Mesenchymal stem cell (in vitro differentiated cells and primary cell): ENCODE measurements around the gene CUL5.
A peak's percentile ranks its signal among the peaks of the same experiment; 100 is the strongest.

ENCODE experiments used
- DNase-seq: peaks from one replicate; pipeline ENCODE4 v3.0.0-alpha.2; 2013
- H2AFZ ChIP-seq: one replicate; pipeline ENCODE4 v1.6.1; 2013; ENCODE audit warnings: low read depth, mild to moderate bottlenecking, control low read depth, inconsistent platforms, low read length, moderate library complexity
- H2AK5ac ChIP-seq: 2 replicates; pipeline ENCODE4 v1.6.1; 2013; ENCODE audit warnings: low read length, moderate library complexity, mild to moderate bottlenecking, inconsistent platforms; ENCODE audit not compliant: severe bottlenecking
- H2BK120ac ChIP-seq: one replicate; pipeline ENCODE4 v1.6.1; 2013; ENCODE audit warnings: low read depth, mild to moderate bottlenecking, inconsistent platforms, low read length, moderate library complexity
- H2BK12ac ChIP-seq, 2 experiments: one replicate each; pipeline ENCODE4 v1.6.1; 2013; ENCODE audit warnings: inconsistent platforms in 2 of 2, low read length in 2 of 2, mild to moderate bottlenecking in 2 of 2, moderate library complexity in 2 of 2, control low read depth in 1 of 2
- H2BK15ac ChIP-seq: one replicate; pipeline ENCODE4 v1.6.1; 2013; ENCODE audit warnings: mild to moderate bottlenecking, low read depth, inconsistent platforms; ENCODE audit not compliant: poor library complexity, severe bottlenecking
- H2BK5ac ChIP-seq: 2 replicates; pipeline ENCODE4 v1.6.1; 2013; ENCODE audit warnings: low read depth, mild to moderate bottlenecking, low read length, control low read depth, inconsistent platforms; ENCODE audit not compliant: poor library complexity, severe bottlenecking
- H3K14ac ChIP-seq, 2 experiments: one replicate each; pipeline ENCODE4 v1.6.1; 2013; ENCODE audit warnings: inconsistent platforms in 2 of 2, low read length in 2 of 2, control low read depth in 1 of 2, mild to moderate bottlenecking in 1 of 2, moderate library complexity in 1 of 2
- H3K18ac ChIP-seq, 2 experiments: one replicate each; pipeline ENCODE4 v1.6.1; 2013; ENCODE audit warnings: inconsistent platforms in 2 of 2, low read length in 2 of 2, control low read depth in 1 of 2, low read depth in 1 of 2, mild to moderate bottlenecking in 1 of 2
- H3K23ac ChIP-seq, 2 experiments: one replicate each; pipeline ENCODE4 v1.6.1; 2013; ENCODE audit warnings: inconsistent platforms in 2 of 2, low read length in 2 of 2, mild to moderate bottlenecking in 2 of 2, moderate library complexity in 2 of 2, control low read depth in 1 of 2
- H3K27ac ChIP-seq: 2 replicates; pipeline ENCODE4 v1.5.1; 2013; ENCODE audit warnings: mild to moderate bottlenecking, moderate library complexity, low read length, control low read depth, inconsistent platforms; ENCODE audit not compliant: poor library complexity, severe bottlenecking
- H3K27me3 ChIP-seq, 2 experiments: 2 replicates each; pipeline versions ENCODE4 v1.6.1 to v1.7.0; 2013; ENCODE audit warnings: low read length in 2 of 2, mild to moderate bottlenecking in 2 of 2, moderate library complexity in 2 of 2, control low read depth in 1 of 2, inconsistent platforms in 1 of 2; ENCODE audit not compliant: control insufficient read depth in 1 of 2, insufficient read depth in 1 of 2
- H3K36me3 ChIP-seq, 2 experiments: 2 replicates each; pipeline versions ENCODE4 v1.6.1 to v1.7.0; 2013; ENCODE audit warnings: low read length in 2 of 2, control low read depth in 1 of 2, inconsistent platforms in 1 of 2, low read depth in 1 of 2, mild to moderate bottlenecking in 1 of 2; ENCODE audit not compliant: insufficient read depth in 2 of 2, control insufficient read depth in 1 of 2
- H3K4ac ChIP-seq, 2 experiments: one replicate each; pipeline ENCODE4 v1.6.1; 2013; ENCODE audit warnings: inconsistent platforms in 2 of 2, low read length in 2 of 2, mild to moderate bottlenecking in 2 of 2, moderate library complexity in 2 of 2, control low read depth in 1 of 2, low read depth in 1 of 2
- H3K4me1 ChIP-seq: 2 replicates; pipeline ENCODE4 v1.6.1; 2013; ENCODE audit warnings: low read depth, low read length, control low read depth; ENCODE audit not compliant: control insufficient read depth, insufficient read depth
- H3K4me2 ChIP-seq: 2 replicates; pipeline ENCODE4 v1.6.1; 2013; ENCODE audit warnings: low read length, mild to moderate bottlenecking, inconsistent platforms; ENCODE audit not compliant: poor library complexity, severe bottlenecking
- H3K4me3 ChIP-seq, 2 experiments: 2 replicates each; pipeline versions ENCODE4 v1.5.1 to v1.7.0; 2013; ENCODE audit warnings: low read length in 2 of 2, mild to moderate bottlenecking in 2 of 2, control low read depth in 1 of 2, low read depth in 1 of 2; ENCODE audit not compliant: insufficient read depth in 1 of 2
- H3K79me1 ChIP-seq: replicated peaks from 2 replicates; pipeline ENCODE4 v1.6.1; 2013; ENCODE audit warnings: mild to moderate bottlenecking, control low read depth, low read length, inconsistent platforms; ENCODE audit not compliant: poor library complexity, severe bottlenecking
- H3K9ac ChIP-seq: 2 replicates; pipeline ENCODE4 v1.7.0; 2013; ENCODE audit warnings: mild to moderate bottlenecking, low read length, moderate library complexity
- H3K9me3 ChIP-seq: 2 replicates; pipeline ENCODE4 v1.7.0; 2013; ENCODE audit warnings: mild to moderate bottlenecking, low read length; ENCODE audit not compliant: control insufficient read depth
- H4K8ac ChIP-seq: one replicate; pipeline ENCODE4 v1.6.1; 2013; ENCODE audit warnings: inconsistent platforms, mild to moderate bottlenecking, low read length, moderate library complexity
- H4K91ac ChIP-seq: one replicate; pipeline ENCODE4 v1.6.1; 2013; ENCODE audit warnings: mild to moderate bottlenecking, low read length, inconsistent platforms
- WGBS: methylation state at CpG from one replicate; pipeline ENCODE4 v1.1.7; 2013; ENCODE audit warnings: mixed read lengths; 5-methylcytosine and 5-hydroxymethylcytosine counted together

Gene CUL5

GRCh38 chr11:108002476-108002875, 6.2 kb upstream of the CUL5 start:
- no peaks in the 10 kb centered on the region for H3K9me3 ChIP-seq
- no peak overlapping the region for H2BK120ac ChIP-seq
- no peak overlapping the region for H3K4ac ChIP-seq
- H3K9ac ChIP-seq, result no peak overlapping the region
- no peak for DNase-seq
- H4K91ac ChIP-seq, result no peak overlapping the region
- no peak overlapping the region for H4K8ac ChIP-seq
- no peak overlapping the region for H3K4me3 ChIP-seq
- WGBS, result 97% methylated on average over 3 of the region's 3 CpGs
- no peaks in the 10 kb centered on the region for H3K4me1 ChIP-seq
- H3K18ac ChIP-seq, result no peak overlapping the region
- no peak overlapping the region for H3K23ac ChIP-seq
- no peak overlapping the region for H3K14ac ChIP-seq
- no peaks in the 10 kb centered on the region for H3K79me1 ChIP-seq
- H2AFZ ChIP-seq, result no peak overlapping the region
- H3K27me3 ChIP-seq, result peaks cover 0 to 12% of the 10 kb centered on the region in 2 experiments
- no peak overlapping the region for H3K27ac ChIP-seq
- H3K4me2 ChIP-seq, result no peak overlapping the region
- H2BK5ac ChIP-seq, result no peak overlapping the region
- H2AK5ac ChIP-seq, result no peak overlapping the region
- no peak overlapping the region for H2BK15ac ChIP-seq
- H2BK12ac ChIP-seq, result no peak overlapping the region
- no peaks in the 10 kb centered on the region for H3K36me3 ChIP-seq

GRCh38 chr11:108003623-108004022, 5.1 kb upstream of the CUL5 start:
- no peaks in the 10 kb centered on the region for H3K9me3 ChIP-seq
- DNase-seq, result no peak
- H2BK5ac ChIP-seq, result no peak overlapping the region
- H2AFZ ChIP-seq, result no peak overlapping the region
- no peak overlapping the region for H3K14ac ChIP-seq
- no peak overlapping the region for H4K91ac ChIP-seq
- no peak overlapping the region for H3K9ac ChIP-seq
- no peak overlapping the region for H2BK12ac ChIP-seq
- H3K18ac ChIP-seq, result no peak overlapping the region
- no peak overlapping the region for H3K4ac ChIP-seq
- peaks cover 0 to 12% of the 10 kb centered on the region in 2 experiments for H3K27me3 ChIP-seq
- H2AK5ac ChIP-seq, result no peak overlapping the region
- H3K36me3 ChIP-seq, result no peaks in the 10 kb centered on the region
- WGBS, result 96% methylated on average over 5 of the region's 5 CpGs
- no peak overlapping the region for H3K4me2 ChIP-seq
- H2BK15ac ChIP-seq, result no peak overlapping the region
- no peak overlapping the region for H2BK120ac ChIP-seq
- H3K23ac ChIP-seq, result no peak overlapping the region
- H3K79me1 ChIP-seq, result no peaks in the 10 kb centered on the region
- H4K8ac ChIP-seq, result no peak overlapping the region
- H3K27ac ChIP-seq, result no peak overlapping the region
- no peaks in the 10 kb centered on the region for H3K4me1 ChIP-seq
- H3K4me3 ChIP-seq, result no peak overlapping the region

- Histone ChIP-seq H4K91ac (no peak overlapping the region), H2AFZ (no peak overlapping the region), H3K14ac (no peak overlapping the region), H3K4me2 (no peak overlapping the region), H3K4me1 (peaks cover 3% of the 10 kb centered on the region), H3K9me3 (no peaks in the 10 kb centered on the region), H4K8ac (no peak overlapping the region), H3K23ac (no peak overlapping the region), H3K36me3 (no peaks in the 10 kb centered on the region), H3K4me3 (no peak overlapping the region), H3K27me3 (no peaks in the 10 kb centered on the region), H2BK12ac (no peak overlapping the region), H2BK120ac (no peak overlapping the region), H2BK5ac (no peak overlapping the region), H3K79me1 (no peaks in the 10 kb centered on the region), H2BK15ac (no peak overlapping the region), H2AK5ac (no peak overlapping the region), H3K18ac (no peak overlapping the region), H3K4ac (no peak overlapping the region), H3K27ac (no peak overlapping the region), H3K9ac (peak overlapping the region; percentile 100)
- no peak for DNase-seq
- 99% methylated on average over 17 of the region's 18 CpGs for WGBS
These were observed 879 bp upstream of the CUL5 start for GRCh38 chr11:108007819-108008218.

- Histone ChIP-seq H3K9ac (peak overlapping the region; percentile 100), H2BK12ac (no peak overlapping the region), H2AK5ac (peak overlapping the region; percentile 61), H3K14ac (peak overlapping the region in 1 of 2 experiments; percentile 100), H3K79me1 (no peaks in the 10 kb centered on the region), H3K4me3 (peak overlapping the region; percentile 99), H3K36me3 (no peaks in the 10 kb centered on the region), H3K4ac (peak overlapping the region; percentile 92 to 100), H2BK15ac (no peak overlapping the region), H3K27ac (peak overlapping the region; percentile 90), H3K18ac (peak overlapping the region; percentile 96 to 99), H3K4me2 (peak overlapping the region; percentile 86), H2BK120ac (peak overlapping the region; percentile 39), H2AFZ (peak overlapping the region; percentile 99), H3K9me3 (no peaks in the 10 kb centered on the region), H2BK5ac (peak overlapping the region; percentile 60), H3K4me1 (peaks cover 4% of the 10 kb centered on the region), H3K23ac (peak overlapping the region in 1 of 2 experiments; percentile 96), H4K8ac (peak overlapping the region; percentile 88), H3K27me3 (no peaks in the 10 kb centered on the region), H4K91ac (peak overlapping the region; percentile 60)
- WGBS, result 3% methylated on average over 29 of the region's 31 CpGs
- DNase-seq, result peak; percentile 41
These were observed 1.0 kb downstream of the CUL5 start for GRCh38 chr11:108009497-108010370.
